ENCODE measurements around the gene BUD31.

The BUD31 gene

DNA sequence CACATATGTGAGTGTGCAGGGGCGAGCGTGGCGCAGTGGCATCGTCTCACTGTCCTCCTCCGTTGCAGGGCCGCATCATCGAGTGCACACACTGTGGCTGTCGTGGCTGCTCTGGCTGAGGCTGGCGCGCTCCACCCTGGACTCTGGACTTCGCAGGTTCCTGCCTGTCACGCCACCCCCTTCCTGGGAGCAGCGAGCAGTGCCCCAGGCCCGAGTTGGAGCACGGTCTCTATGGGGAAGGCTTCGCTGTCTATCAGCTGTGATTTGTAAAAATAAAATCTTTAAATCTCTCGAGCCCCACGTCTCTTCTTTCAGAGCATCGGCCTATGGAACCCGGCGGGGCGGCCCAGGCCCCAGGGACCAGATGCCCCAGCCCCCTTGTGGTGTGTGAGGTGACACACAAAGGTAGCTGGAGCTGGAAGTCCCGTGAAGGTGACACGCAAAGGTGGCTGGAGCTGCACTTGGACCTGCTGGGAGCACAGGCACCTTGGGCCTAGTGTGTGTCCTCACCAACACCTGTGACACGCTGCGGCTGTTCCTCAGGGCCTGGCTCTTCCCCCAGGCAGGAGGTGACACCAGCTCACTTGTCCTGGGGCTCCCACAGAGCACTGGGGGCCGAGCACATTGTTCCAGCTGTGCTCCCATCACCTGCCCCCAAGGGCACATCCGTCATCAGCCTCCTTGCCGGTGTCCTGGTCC lies 10.7 kb downstream of the BUD31 start:
- Histone ChIP-seq H3K79me2 (ENCODE audit: insufficient read depth, low read depth) (0 out of 2 replicates have a peak, but pooled peaks cover under 1% of the 10 kb centered on the region), H3K4me2 (no peak overlapping the region), H3K9ac (no peak overlapping the region), H2AFZ (ENCODE audit: low read depth) (no peak overlapping the region), H3K27ac (no peak overlapping the region), H3K27me3 (ENCODE audit: insufficient read depth, low read depth) (no peaks in the 10 kb centered on the region), H3K4me3 (IDR thresholded peaks at IDR 0.05; ENCODE audit: insufficient read depth, low read depth, low read length) (no peak overlapping the region), H3K4me1 (ENCODE audit: low read depth, poor library complexity, severe bottlenecking) (peaks cover 6% of the 10 kb centered on the region), H3K36me3 (ENCODE audit: insufficient read depth) (peaks cover 11% of the 10 kb centered on the region), H4K20me1 (ENCODE audit: insufficient read depth) (no peaks in the 10 kb centered on the region)
- TF ChIP-seq, protein P1, sequence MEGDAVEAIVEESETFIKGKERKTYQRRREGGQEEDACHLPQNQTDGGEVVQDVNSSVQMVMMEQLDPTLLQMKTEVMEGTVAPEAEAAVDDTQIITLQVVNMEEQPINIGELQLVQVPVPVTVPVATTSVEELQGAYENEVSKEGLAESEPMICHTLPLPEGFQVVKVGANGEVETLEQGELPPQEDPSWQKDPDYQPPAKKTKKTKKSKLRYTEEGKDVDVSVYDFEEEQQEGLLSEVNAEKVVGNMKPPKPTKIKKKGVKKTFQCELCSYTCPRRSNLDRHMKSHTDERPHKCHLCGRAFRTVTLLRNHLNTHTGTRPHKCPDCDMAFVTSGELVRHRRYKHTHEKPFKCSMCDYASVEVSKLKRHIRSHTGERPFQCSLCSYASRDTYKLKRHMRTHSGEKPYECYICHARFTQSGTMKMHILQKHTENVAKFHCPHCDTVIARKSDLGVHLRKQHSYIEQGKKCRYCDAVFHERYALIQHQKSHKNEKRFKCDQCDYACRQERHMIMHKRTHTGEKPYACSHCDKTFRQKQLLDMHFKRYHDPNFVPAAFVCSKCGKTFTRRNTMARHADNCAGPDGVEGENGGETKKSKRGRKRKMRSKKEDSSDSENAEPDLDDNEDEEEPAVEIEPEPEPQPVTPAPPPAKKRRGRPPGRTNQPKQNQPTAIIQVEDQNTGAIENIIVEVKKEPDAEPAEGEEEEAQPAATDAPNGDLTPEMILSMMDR (conservative IDR thresholded peaks at IDR 0.05; ENCODE audit: low read depth, low read length) = no peak

DNA sequence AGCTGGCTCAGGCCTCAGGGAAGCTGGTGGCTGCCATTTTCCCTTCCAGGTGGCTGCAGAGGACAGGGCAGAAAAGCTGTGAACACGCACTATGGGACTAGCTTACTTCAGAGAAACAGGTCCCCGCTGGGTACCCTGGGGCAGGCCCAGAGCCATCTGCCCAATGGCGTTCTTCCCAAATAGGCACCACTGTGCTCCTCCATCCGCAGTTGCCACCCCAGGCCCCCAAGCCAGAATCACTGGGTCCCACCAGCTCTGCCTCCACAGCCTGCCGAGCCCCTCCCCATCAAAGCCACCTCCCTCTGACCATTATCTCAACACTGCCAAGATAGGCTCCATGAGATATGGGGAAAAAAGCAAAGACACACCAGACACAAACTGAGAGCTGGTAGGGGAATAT lies 11.4 kb downstream of the BUD31 start:
- peaks cover 6% of the 10 kb centered on the region for H3K4me1 ChIP-seq (ENCODE audit: low read depth, poor library complexity, severe bottlenecking)
- no peaks in the 10 kb centered on the region for H4K20me1 ChIP-seq (ENCODE audit: insufficient read depth)
- H3K36me3 ChIP-seq (ENCODE audit: insufficient read depth) = peaks cover 14% of the 10 kb centered on the region
- TF ChIP-seq, protein P1 (conservative IDR thresholded peaks at IDR 0.05; ENCODE audit: low read depth, low read length) = no peak
- H2AFZ ChIP-seq (ENCODE audit: low read depth) = no peak overlapping the region
- H3K9ac ChIP-seq = no peak overlapping the region
- no peak overlapping the region for H3K27ac ChIP-seq
- H3K79me2 ChIP-seq (ENCODE audit: insufficient read depth, low read depth) = no peaks in the 10 kb centered on the region
- H3K4me2 ChIP-seq = no peak overlapping the region
- no peaks in the 10 kb centered on the region for H3K27me3 ChIP-seq (ENCODE audit: insufficient read depth, low read depth)
- no peak overlapping the region for H3K4me3 ChIP-seq (IDR thresholded peaks at IDR 0.05; ENCODE audit: insufficient read depth, low read depth, low read length)

DNA sequence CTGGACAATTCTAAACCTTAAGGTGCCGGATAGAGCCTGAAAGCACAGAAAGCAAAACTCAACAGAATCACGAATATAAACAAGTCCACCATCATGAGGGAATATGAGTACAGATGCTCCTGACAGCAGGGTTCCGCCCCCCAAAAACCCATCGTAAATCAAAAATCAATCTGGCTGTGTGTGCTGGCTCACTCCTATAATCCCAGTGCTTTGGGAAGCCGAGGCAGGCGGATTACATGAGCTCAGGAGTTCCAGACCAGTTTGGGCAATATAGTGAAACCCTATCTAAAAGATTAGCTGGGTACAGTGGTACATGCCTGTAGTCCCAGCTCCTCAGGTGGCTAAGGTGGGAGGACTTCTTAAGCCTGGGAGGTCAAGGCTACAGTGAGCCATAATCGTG lies 12.2 kb downstream of the BUD31 start:
- Histone ChIP-seq H3K36me3 (ENCODE audit: insufficient read depth) (peaks cover 13% of the 10 kb centered on the region; the same call in 1 of the 2 replicates), H3K79me2 (ENCODE audit: insufficient read depth, low read depth) (no peaks in the 10 kb centered on the region), H3K27ac (no peak overlapping the region), H3K4me2 (no peak overlapping the region), H3K4me1 (ENCODE audit: low read depth, poor library complexity, severe bottlenecking) (peaks cover 4% of the 10 kb centered on the region), H3K4me3 (IDR thresholded peaks at IDR 0.05; ENCODE audit: insufficient read depth, low read depth, low read length) (no peak overlapping the region), H3K27me3 (ENCODE audit: insufficient read depth, low read depth) (no peaks in the 10 kb centered on the region), H4K20me1 (ENCODE audit: insufficient read depth) (no peaks in the 10 kb centered on the region), H2AFZ (ENCODE audit: low read depth) (no peak overlapping the region), H3K9ac (no peak overlapping the region)
- TF ChIP-seq, protein P1 (conservative IDR thresholded peaks at IDR 0.05; ENCODE audit: low read depth, low read length) = no peak

DNA sequence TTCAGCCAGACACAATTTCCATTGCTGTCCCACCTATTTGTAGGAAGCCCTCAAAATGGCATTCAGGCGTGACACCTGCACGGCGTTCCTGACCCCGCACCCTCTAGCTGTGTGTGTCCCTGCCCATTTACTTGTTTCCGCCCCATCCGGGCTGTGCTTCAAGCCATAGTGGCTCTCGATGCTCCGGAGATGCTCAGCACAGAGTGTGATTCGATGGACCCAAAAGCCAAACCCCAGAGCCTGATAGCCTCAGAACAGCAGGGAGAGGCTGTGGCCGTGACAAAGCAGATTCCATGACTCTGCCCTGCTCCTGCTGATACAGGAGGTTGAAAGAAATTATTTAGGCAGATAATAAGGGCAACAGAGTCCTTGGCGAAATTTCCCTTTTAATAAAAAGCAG lies 13.4 kb downstream of the BUD31 start:
- Histone ChIP-seq H3K36me3 (ENCODE audit: insufficient read depth) (peaks cover 9% of the 10 kb centered on the region; the same call in 1 of the 2 replicates), H3K4me3 (IDR thresholded peaks at IDR 0.05; ENCODE audit: insufficient read depth, low read depth, low read length) (no peak overlapping the region)

More for the DNA sequence above, 13.4 kb downstream of the BUD31 start:
- H3K27me3 ChIP-seq (ENCODE audit: insufficient read depth, low read depth) = no peaks in the 10 kb centered on the region
- H4K20me1 ChIP-seq (ENCODE audit: insufficient read depth) = no peaks in the 10 kb centered on the region
- H2AFZ ChIP-seq (ENCODE audit: low read depth) = no peak overlapping the region
- TF ChIP-seq, protein P1 (conservative IDR thresholded peaks at IDR 0.05; ENCODE audit: low read depth, low read length) = no peak
- no peak overlapping the region; the same call in 1 of the 2 replicates for H3K27ac ChIP-seq
- no peaks in the 10 kb centered on the region for H3K79me2 ChIP-seq (ENCODE audit: insufficient read depth, low read depth)
- no peak overlapping the region for H3K9ac ChIP-seq
- H3K4me1 ChIP-seq (ENCODE audit: low read depth, poor library complexity, severe bottlenecking) = no peaks in the 10 kb centered on the region
- H3K4me2 ChIP-seq = no peak overlapping the region

Data from KMS-11 (cell line).